H9 (cell line): ENCODE results near the gene SPRN. TPM values are rescaled to one million over a fixed set of nuclear protein-coding genes. Genes with fewer than 3 reads are reported as not detected.
A peak's percentile ranks its signal among the peaks of the same experiment; 100 is the strongest.

ENCODE experiments used
- DNase-seq: peaks from one replicate; pipeline ENCODE4 v3.0.0-alpha.2; 2017
- H2AFZ ChIP-seq: one replicate; pipeline ENCODE4 v1.6.1; 2013; ENCODE audit warnings: mild to moderate bottlenecking, low read length, control low read depth, moderate library complexity
- H2AK5ac ChIP-seq: 2 replicates; pipeline ENCODE4 v1.6.1; 2013; ENCODE audit warnings: low read length, control low read depth, mixed read lengths; ENCODE audit not compliant: insufficient read length
- H2BK120ac ChIP-seq: one replicate; pipeline ENCODE4 v1.6.1; 2013; ENCODE audit warnings: low read depth, mild to moderate bottlenecking, low read length, control low read depth, inconsistent platforms; ENCODE audit not compliant: poor library complexity, severe bottlenecking
- H2BK12ac ChIP-seq: 2 replicates; pipeline ENCODE4 v1.6.1; 2013; ENCODE audit warnings: low read length, control low read depth, mixed read lengths, low read depth; ENCODE audit not compliant: insufficient read length
- H2BK15ac ChIP-seq: 2 replicates; pipeline ENCODE4 v1.6.1; 2013; ENCODE audit warnings: low read depth, low read length, control low read depth
- H2BK20ac ChIP-seq: one replicate; pipeline ENCODE4 v1.6.1; 2013; ENCODE audit warnings: low read depth, mild to moderate bottlenecking, low read length, control low read depth, inconsistent platforms; ENCODE audit not compliant: poor library complexity, severe bottlenecking
- H2BK5ac ChIP-seq: 2 replicates; pipeline ENCODE4 v1.6.1; 2013; ENCODE audit warnings: low read length, control low read depth, mixed read lengths; ENCODE audit not compliant: insufficient read length
- H3K14ac ChIP-seq: 2 replicates; pipeline ENCODE4 v1.6.1; 2013; ENCODE audit warnings: low read length, control low read depth; ENCODE audit not compliant: insufficient read depth
- H3K18ac ChIP-seq: 2 replicates; pipeline ENCODE4 v1.6.1; 2013; ENCODE audit warnings: low read depth, mild to moderate bottlenecking, mixed read lengths, low read length, control low read depth; ENCODE audit not compliant: insufficient read length
- H3K23ac ChIP-seq: 2 replicates; pipeline ENCODE4 v1.6.1; 2013; ENCODE audit warnings: low read length, control low read depth, mixed read lengths, low read depth; ENCODE audit not compliant: insufficient read length
- H3K23me2 ChIP-seq: 2 replicates; pipeline ENCODE4 v1.6.1; 2013; ENCODE audit warnings: low read depth, mild to moderate bottlenecking, mixed read lengths, low read length, control low read depth; ENCODE audit not compliant: insufficient read length, poor library complexity, severe bottlenecking
- H3K27ac ChIP-seq: 2 replicates; pipeline ENCODE4 v1.5.1; 2013; ENCODE audit warnings: low read length, control low read depth, mixed read lengths, low read depth; ENCODE audit not compliant: insufficient read length
- H3K27me3 ChIP-seq: 2 replicates; pipeline ENCODE4 v1.6.1; 2013; ENCODE audit warnings: low read length, control low read depth, inconsistent platforms; ENCODE audit not compliant: insufficient read depth
- H3K4ac ChIP-seq: 2 replicates; pipeline ENCODE4 v1.6.1; 2013; ENCODE audit warnings: low read depth, mild to moderate bottlenecking, control low read depth, inconsistent platforms, low read length, moderate library complexity
- H3K4me1 ChIP-seq: 2 replicates; pipeline ENCODE4 v1.6.1; 2013; ENCODE audit warnings: low read length, control low read depth, inconsistent platforms; ENCODE audit not compliant: insufficient read depth
- H3K4me2 ChIP-seq: 2 replicates; pipeline ENCODE4 v1.6.1; 2013; ENCODE audit warnings: low read length, control low read depth, mixed read lengths; ENCODE audit not compliant: insufficient read length, insufficient read depth
- H3K56ac ChIP-seq: 2 replicates; pipeline ENCODE4 v1.6.1; 2013; ENCODE audit warnings: low read depth, mild to moderate bottlenecking, mixed read lengths, low read length, control low read depth; ENCODE audit not compliant: insufficient read length
- H3K79me1 ChIP-seq: 2 replicates; pipeline ENCODE4 v1.6.1; 2013; ENCODE audit warnings: low read depth, mild to moderate bottlenecking, moderate library complexity, low read length, control low read depth, inconsistent platforms; ENCODE audit not compliant: insufficient read depth, poor library complexity, severe bottlenecking
- H3K79me2 ChIP-seq: 2 replicates; pipeline ENCODE4 v1.6.1; 2013; ENCODE audit warnings: low read length, control low read depth, inconsistent platforms; ENCODE audit not compliant: insufficient read depth
- H3K9ac ChIP-seq: 2 replicates; pipeline ENCODE4 v1.6.1; 2013; ENCODE audit warnings: low read length, control low read depth, mixed read lengths; ENCODE audit not compliant: insufficient read length; ENCODE audit errors: extremely low read depth
- H3K9me3 ChIP-seq: one replicate; pipeline ENCODE4 v1.6.1; 2013; ENCODE audit warnings: low read depth, low read length, inconsistent platforms; ENCODE audit not compliant: control insufficient read depth
- H3T11ph ChIP-seq: one replicate; pipeline ENCODE4 v1.6.1; 2013; ENCODE audit warnings: mild to moderate bottlenecking, low read length, control low read depth, inconsistent platforms
- H4K20me1 ChIP-seq: one replicate; pipeline ENCODE4 v1.6.1; 2013; ENCODE audit not compliant: control insufficient read depth, insufficient read length, insufficient read depth
- H4K5ac ChIP-seq: 2 replicates; pipeline ENCODE4 v1.6.1; 2013; ENCODE audit warnings: low read depth, mild to moderate bottlenecking, mixed read lengths, low read length, control low read depth; ENCODE audit not compliant: insufficient read length
- H4K8ac ChIP-seq: replicated peaks from 2 replicates; pipeline ENCODE4 v1.6.1; 2013; ENCODE audit warnings: low read length, control low read depth, mixed read lengths, low read depth; ENCODE audit not compliant: insufficient read length
- H4K91ac ChIP-seq: 2 replicates; pipeline ENCODE4 v1.6.1; 2013; ENCODE audit warnings: low read depth, mild to moderate bottlenecking, moderate library complexity, mixed read lengths, low read length, control low read depth; ENCODE audit not compliant: insufficient read length
- H3K27ac Mint-ChIP-seq, 3 experiments: 2 replicates in 2 of 3; 3 replicates in 1 of 3; pipeline ENCODE4 v1.8.0; 2020 to 2021; ENCODE audit warnings: mixed read lengths in 3 of 3, mild to moderate bottlenecking in 1 of 3, moderate library complexity in 1 of 3
- H3K27me3 Mint-ChIP-seq: 2 replicates; pipeline ENCODE4 v1.8.0; 2021; ENCODE audit warnings: low read depth, mild to moderate bottlenecking, moderate library complexity, mixed read lengths
- H3K36me3 Mint-ChIP-seq, 3 experiments: 2 replicates in 2 of 3; 3 replicates in 1 of 3; pipeline ENCODE4 v1.8.0; 2020 to 2021; ENCODE audit warnings: low read depth in 3 of 3, mixed read lengths in 3 of 3; ENCODE audit not compliant: insufficient read depth in 1 of 3
- H3K4me1 Mint-ChIP-seq, 2 experiments: 2 replicates each; pipeline ENCODE4 v1.8.0; 2020; ENCODE audit warnings: mixed read lengths in 2 of 2
- H3K4me3 Mint-ChIP-seq, 2 experiments: 2 replicates in 1 of 2; 3 replicates in 1 of 2; pipeline ENCODE4 v1.8.0; 2020 to 2021; ENCODE audit warnings: mild to moderate bottlenecking in 2 of 2, mixed read lengths in 2 of 2, moderate library complexity in 1 of 2
- H3K9me3 Mint-ChIP-seq, 2 experiments: 2 replicates in 1 of 2; 3 replicates in 1 of 2; pipeline ENCODE4 v1.8.0; 2020; ENCODE audit warnings: mild to moderate bottlenecking in 2 of 2, mixed read lengths in 2 of 2, moderate library complexity in 1 of 2
- WGBS: extraction: QIAGEN DNeasy Blood & Tissue Kit; methylation state at CpG from one replicate; pipeline ENCODE4 v1.1.7; 2013; ENCODE audit warnings: missing lambda C conversion rate, low lambda C conversion rate, mixed read lengths; ENCODE audit not compliant: insufficient read length; ENCODE audit errors: extremely low coverage; 5-methylcytosine and 5-hydroxymethylcytosine counted together
- total RNA-seq: library from RNA; stranded (reverse); gene quantifications from 2 replicates; pipeline ENCODE4 v1.2.1, GENCODE V29; 2021
- TF ChIP-seq, protein P1 (sequence below): fragments of 200-600 bp; sonication (generic); conservative IDR thresholded peaks from 3 replicates; pipeline ENCODE4 v1.8.0; 2021; ENCODE audit warnings: antibody characterized with exemption, mild to moderate bottlenecking

SPRN gene
- total RNA-seq, 1 experiment from 2014 or later: 0.42 TPM

- H4K20me1 ChIP-seq: no peaks in the 10 kb centered on the region
- H3K23ac ChIP-seq: no peak overlapping the region
- no peak overlapping the region for H3K18ac ChIP-seq
- H3K27me3 Mint-ChIP-seq: no peaks in the 10 kb centered on the region
- H3K4me1 Mint-ChIP-seq: no peaks in the 10 kb centered on the region
- no peak overlapping the region for H4K91ac ChIP-seq
- no peaks in the 10 kb centered on the region for H3K79me1 ChIP-seq
- H2BK15ac ChIP-seq: no peak overlapping the region
- DNase-seq: no peak
- H2AFZ ChIP-seq: no peak overlapping the region
- H3K27ac ChIP-seq: no peak overlapping the region
- WGBS: no CpG with 5 or more reads among the region's 12 CpGs
- no peak overlapping the region for H3T11ph ChIP-seq
- H3K23me2 ChIP-seq: no peaks in the 10 kb centered on the region
- TF ChIP-seq, protein P1, sequence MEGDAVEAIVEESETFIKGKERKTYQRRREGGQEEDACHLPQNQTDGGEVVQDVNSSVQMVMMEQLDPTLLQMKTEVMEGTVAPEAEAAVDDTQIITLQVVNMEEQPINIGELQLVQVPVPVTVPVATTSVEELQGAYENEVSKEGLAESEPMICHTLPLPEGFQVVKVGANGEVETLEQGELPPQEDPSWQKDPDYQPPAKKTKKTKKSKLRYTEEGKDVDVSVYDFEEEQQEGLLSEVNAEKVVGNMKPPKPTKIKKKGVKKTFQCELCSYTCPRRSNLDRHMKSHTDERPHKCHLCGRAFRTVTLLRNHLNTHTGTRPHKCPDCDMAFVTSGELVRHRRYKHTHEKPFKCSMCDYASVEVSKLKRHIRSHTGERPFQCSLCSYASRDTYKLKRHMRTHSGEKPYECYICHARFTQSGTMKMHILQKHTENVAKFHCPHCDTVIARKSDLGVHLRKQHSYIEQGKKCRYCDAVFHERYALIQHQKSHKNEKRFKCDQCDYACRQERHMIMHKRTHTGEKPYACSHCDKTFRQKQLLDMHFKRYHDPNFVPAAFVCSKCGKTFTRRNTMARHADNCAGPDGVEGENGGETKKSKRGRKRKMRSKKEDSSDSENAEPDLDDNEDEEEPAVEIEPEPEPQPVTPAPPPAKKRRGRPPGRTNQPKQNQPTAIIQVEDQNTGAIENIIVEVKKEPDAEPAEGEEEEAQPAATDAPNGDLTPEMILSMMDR: no peak
- no peak overlapping the region for H3K4me3 Mint-ChIP-seq
- no peak overlapping the region for H3K56ac ChIP-seq
- 0 out of 7 replicates have a peak overlapping the region, but pooled peaks of 1 of the 3 experiments have one; percentile 46 for H3K27ac Mint-ChIP-seq
- H3K36me3 Mint-ChIP-seq: peaks cover 67 to 90% (median 89%) of the 10 kb centered on the region in 3 experiments; a peak in 6 of 7 replicates
- H3K9me3 ChIP-seq: no peaks in the 10 kb centered on the region
- no peak overlapping the region for H2AK5ac ChIP-seq
- H3K9ac ChIP-seq: no peak overlapping the region
- no peaks in the 10 kb centered on the region for H3K9me3 Mint-ChIP-seq
- H2BK20ac ChIP-seq: no peak overlapping the region
- H2BK120ac ChIP-seq: no peak overlapping the region
- H2BK12ac ChIP-seq: no peak overlapping the region
- 0 out of 2 replicates have a peak, but pooled peaks cover 1% of the 10 kb centered on the region for H3K79me2 ChIP-seq
- H4K5ac ChIP-seq: no peak overlapping the region
- no peak overlapping the region for H3K4me2 ChIP-seq
- no peak overlapping the region for H2BK5ac ChIP-seq
- no peak overlapping the region for H3K14ac ChIP-seq
- H3K27me3 ChIP-seq: no peaks in the 10 kb centered on the region
- H3K4me1 ChIP-seq: no peaks in the 10 kb centered on the region
- H3K4ac ChIP-seq: no peak overlapping the region
- H4K8ac ChIP-seq: no peak overlapping the region
Measured at GRCh38 chr10:133401500-133401899, 22.9 kb downstream of the SPRN start.
